Naive thymus-derived CD4-positive, alpha-beta T cell (primary cell): ENCODE results near the gene TSGA10. TPM values are rescaled to one million over a fixed set of nuclear protein-coding genes. Genes with fewer than 3 reads are reported as not detected.
A peak's percentile ranks its signal among the peaks of the same experiment; 100 is the strongest.

Experiments
- ATAC-seq: fragments of 150-1000 bp; cut with Tn5 transposase; 2 replicates; pipeline ENCODE4 v1.10.0; 2021; ENCODE audit warnings: mild to moderate bottlenecking, moderate library complexity
- CTCF ChIA-PET: fragments of 350-600 bp; sonication (Branson Sonifier 250); formaldehyde crosslinking; loops from one replicate; lab custom pipeline; 2021; ENCODE audit warnings: antibody characterized with exemption; lab: Charles Lee
- POLR2A ChIA-PET: fragments of 350-600 bp; sonication (Branson Sonifier 250); formaldehyde crosslinking; loops from one replicate; lab custom pipeline; 2021; ENCODE audit warnings: antibody characterized with exemption, inconsistent platforms; lab: Charles Lee
- DNase-seq, 9 donors: peaks; one replicate each; pipeline versions ENCODE4 v3.0.0 to v3.0.0-alpha.2; 2020 to 2022; ENCODE audit warnings: mixed read lengths in 1 of 9
- H3K27ac ChIP-seq: one replicate; pipeline ENCODE4 v1.7.0; 2013; ENCODE audit warnings: mild to moderate bottlenecking, low read depth, low read length, moderate library complexity
- H3K27me3 ChIP-seq, 2 donors: one replicate each; pipeline ENCODE4 v1.7.0; 2013; ENCODE audit warnings: low read length in 2 of 2, mild to moderate bottlenecking in 2 of 2, moderate library complexity in 2 of 2; ENCODE audit not compliant: control insufficient read depth in 2 of 2, insufficient read depth in 2 of 2
- H3K36me3 ChIP-seq, 3 experiments: 1 replicate in 2 of 3; 2 replicates in 1 of 3; pipeline ENCODE4 v1.7.0; 2013; ENCODE audit warnings: low read length in 3 of 3, mild to moderate bottlenecking in 3 of 3, moderate library complexity in 1 of 3; ENCODE audit not compliant: insufficient read depth in 3 of 3, control insufficient read depth in 2 of 3
- H3K4me1 ChIP-seq, 2 donors: one replicate each; pipeline ENCODE4 v1.7.0; 2013; ENCODE audit warnings: low read length in 2 of 2, mild to moderate bottlenecking in 2 of 2, moderate library complexity in 1 of 2; ENCODE audit not compliant: control insufficient read depth in 2 of 2, insufficient read depth in 2 of 2
- H3K4me3 ChIP-seq: 2 replicates; pipeline ENCODE4 v1.7.0; 2013; ENCODE audit warnings: mild to moderate bottlenecking, low read length
- H3K9me3 ChIP-seq, 3 experiments: 1 replicate in 2 of 3; 2 replicates in 1 of 3; pipeline ENCODE4 v1.7.0; 2013; ENCODE audit warnings: low read length in 3 of 3; ENCODE audit not compliant: control insufficient read depth in 2 of 3
- H3K27ac Mint-ChIP-seq, 9 donors: one replicate each; pipeline ENCODE4 v1.8.0; 2020 to 2022; ENCODE audit warnings: mixed read lengths in 9 of 9, mild to moderate bottlenecking in 8 of 9, moderate library complexity in 5 of 9, inconsistent platforms in 2 of 9
- H3K27me3 Mint-ChIP-seq, 5 donors: one replicate each; pipeline ENCODE4 v1.8.0; 2021 to 2022; ENCODE audit warnings: mixed read lengths in 5 of 5, mild to moderate bottlenecking in 1 of 5
- H3K36me3 Mint-ChIP-seq, 5 donors: one replicate each; pipeline ENCODE4 v1.8.0; 2020 to 2022; ENCODE audit warnings: mixed read lengths in 5 of 5, mild to moderate bottlenecking in 3 of 5, inconsistent platforms in 1 of 5
- H3K4me1 Mint-ChIP-seq, 7 donors: one replicate each; pipeline ENCODE4 v1.8.0; 2020 to 2022; ENCODE audit warnings: mixed read lengths in 7 of 7, mild to moderate bottlenecking in 3 of 7, inconsistent platforms in 1 of 7
- H3K4me3 Mint-ChIP-seq, 10 donors: one replicate each; pipeline ENCODE4 v1.8.0; 2020 to 2022; ENCODE audit warnings: mild to moderate bottlenecking in 10 of 10, mixed read lengths in 10 of 10, moderate library complexity in 6 of 10, inconsistent platforms in 2 of 10
- H3K9me3 Mint-ChIP-seq, 11 donors: one replicate each; pipeline ENCODE4 v1.8.0; 2020 to 2022; ENCODE audit warnings: mixed read lengths in 11 of 11, mild to moderate bottlenecking in 4 of 11, inconsistent platforms in 1 of 11, moderate library complexity in 1 of 11
- intact Hi-C, 2 donors: fragments of 100-400 bp; cut with micrococcal nuclease; formaldehyde crosslinking; loops; one replicate each; pipeline ENCODE4 v1.15.1; 2023
- polyA plus RNA-seq, 2 donors: library from polyadenylated mRNA; unstranded; fragments of 300-500 nt; fragmentation: Illumina TruSeq; gene quantifications; one replicate each; pipeline ENCODE4 v1.2.3, GENCODE V29; 2021
- total RNA-seq, 6 experiments: library from RNA in 5 of 6; stranded (reverse) in 5 of 6; gene quantifications; 1 replicate in 5 of 6; 2 replicates in 1 of 6; pipeline ENCODE4 v1.2.3 and lab custom pipeline; 2021 to 2026

TSGA10 gene
- total and polyA plus RNA-seq, 7 experiments from 2014 or later, result 3.5 to 31.7 (median 18.6) TPM

DNA sequence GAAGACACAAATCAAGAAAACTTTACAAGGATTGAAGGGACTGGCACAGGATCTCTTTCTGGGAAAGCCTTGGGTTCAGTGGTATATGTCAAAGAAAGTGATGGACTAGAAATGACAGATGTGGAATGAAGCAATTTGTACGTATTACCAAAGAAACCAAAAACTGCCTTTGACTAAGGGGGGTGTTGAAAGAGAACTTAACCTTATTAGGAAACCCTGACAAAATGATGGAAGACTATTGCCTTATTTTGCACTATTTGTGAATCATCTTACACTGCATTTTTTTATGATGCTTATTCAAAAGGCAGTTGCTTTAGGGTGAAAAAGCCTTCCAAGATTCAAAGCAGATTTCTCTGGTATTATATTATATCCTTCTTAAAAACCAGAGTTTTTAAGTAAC, 4.0 kb downstream of the TSGA10 start:
- Histone ChIP-seq H3K4me3 (no peak overlapping the region), H3K27ac (no peak overlapping the region), H3K4me1 (peaks cover 10 to 15% of the 10 kb centered on the region in 2 donors), H3K27me3 (no peaks in the 10 kb centered on the region), H3K9me3 (no peaks in the 10 kb centered on the region), H3K36me3 (peaks cover 0 to 4% (median 0%) of the 10 kb centered on the region in 3 experiments)
- H3K9me3 Mint-ChIP-seq, result no peaks in the 10 kb centered on the region
- intact Hi-C loops, result loop anchor here (10.0 kb wide), 5 partner anchors 344 to 1486 kb away; partner anchors contain the start of genes ACTR1B (in 1 of the 2), C2orf92 (in 1 of the 2), COA5 (in 1 of the 2) and INPP4A (in 1 of the 2)
- H3K27me3 Mint-ChIP-seq, result no peaks in the 10 kb centered on the region
- H3K4me3 Mint-ChIP-seq, result no peak overlapping the region
- H3K4me1 Mint-ChIP-seq, result peaks cover 7 to 22% (median 16%) of the 10 kb centered on the region in 7 donors
- H3K27ac Mint-ChIP-seq, result no peak overlapping the region
- CTCF ChIA-PET, result no interaction called here
- ATAC-seq, result no peak
- POLR2A ChIA-PET, result interaction anchor here (5.7 kb wide), 1 partner anchor 9 kb away, joined by 101 read pairs; the partner anchor contains the start of gene C2orf15
- peaks cover 4 to 9% (median 6%) of the 10 kb centered on the region in 5 donors for H3K36me3 Mint-ChIP-seq
- no peak for DNase-seq

DNA sequence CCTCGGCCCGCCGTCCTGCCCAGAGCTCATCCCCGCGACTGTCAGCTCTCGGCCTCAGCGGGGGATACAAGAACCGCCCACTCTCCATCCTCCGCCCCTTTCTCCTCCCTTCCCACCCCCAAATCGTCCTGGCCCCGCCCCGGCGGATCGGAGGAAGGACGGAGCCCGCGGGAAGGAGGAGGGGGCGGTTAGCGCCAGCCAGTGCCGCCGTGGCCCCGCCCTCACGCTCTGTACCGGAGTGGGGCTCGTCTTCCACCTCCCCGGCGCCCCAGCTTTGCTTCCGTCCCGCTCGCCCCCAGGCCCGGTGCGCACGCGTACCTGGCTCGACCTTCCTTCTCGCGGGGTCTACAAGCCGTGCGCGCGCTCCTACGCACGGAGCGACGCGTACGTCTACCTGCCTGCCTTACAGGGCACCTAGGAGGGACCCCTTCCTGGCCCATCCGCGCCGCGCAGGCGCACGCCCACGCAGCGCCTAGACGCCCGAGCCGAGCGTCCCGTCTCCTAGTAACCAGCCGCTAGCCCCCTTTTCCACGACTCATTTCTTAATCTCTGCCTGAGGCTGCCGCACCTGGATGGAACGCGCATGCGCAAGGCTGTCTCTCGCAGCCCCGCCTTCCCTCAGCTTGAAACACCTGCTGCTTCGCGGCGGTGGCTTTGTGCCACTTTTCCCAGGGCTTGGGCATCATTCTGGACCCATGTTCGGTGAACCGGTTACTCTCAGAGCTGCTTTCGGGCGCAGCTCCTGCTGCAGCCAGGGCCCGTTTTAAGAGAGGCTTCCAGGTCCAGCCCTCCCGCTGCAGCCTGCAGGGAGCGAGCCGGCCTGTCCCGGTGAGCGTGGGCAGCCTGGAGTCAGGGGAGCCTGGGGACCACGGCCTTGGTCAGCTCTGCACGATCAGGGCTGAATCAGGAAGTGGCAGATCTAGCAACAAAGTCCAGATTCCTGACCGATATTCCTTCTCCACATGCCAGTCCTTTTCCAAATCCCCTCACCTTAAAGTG, 13.3 kb downstream of the TSGA10 start, which contains the start of gene C2orf15:
Gene C2orf15, plus strand, starts transcription at position 598 of the 999 bp plus-strand sequence. CDS start 8,852 bp downstream, outside the sequence.
- Histone ChIP-seq H3K27me3 (no peaks in the 10 kb centered on the region), H3K4me1 (peaks cover 13% of the 10 kb centered on the region in 2 donors), H3K4me3 (peak within 1 kb of the TSS; percentile 97), H3K9me3 (no peaks in the 10 kb centered on the region), H3K36me3 (no peaks in the 10 kb centered on the region), H3K27ac (peak within 1 kb of the TSS; percentile 82)
- peaks cover 0 to 31% (median 25%) of the 10 kb centered on the region in 7 donors for H3K4me1 Mint-ChIP-seq
- H3K27me3 Mint-ChIP-seq, result peaks cover 0 to 41% (median 0%) of the 10 kb centered on the region in 5 donors
- DNase-seq (peak; percentile 89 to 98 (median 96)), ATAC-seq (peak; percentile 95)
- intact Hi-C loops, result loop anchor here (1.0 to 10.0 kb wide), 11 partner anchors 13 to 1145 kb away; partner anchors contain the start of genes LIPT1 (in 2 of the 2), MITD1 (in 2 of the 2), MRPL30 (in 2 of the 2) and TSGA10 (in 2 of the 2)
- peak within 1 kb of the TSS; percentile 90 to 99 (median 97) for H3K4me3 Mint-ChIP-seq
- peak within 1 kb of the TSS; percentile 92 to 99 (median 98) for H3K27ac Mint-ChIP-seq
- CTCF ChIA-PET, result interaction anchor here (0.5 to 0.6 kb wide), 2 partner anchors 14 to 305 kb away, joined by 3 to 4 read pairs; no protein-coding TSS in a partner anchor
- peaks cover 0 to 25% (median 13%) of the 10 kb centered on the region in 5 donors for H3K36me3 Mint-ChIP-seq
- POLR2A ChIA-PET, result interaction anchor here (0.6 to 4.7 kb wide), 19 partner anchors 12 to 1151 kb away, joined by 3 to 101 read pairs (median 4); partner anchors contain the start of genes EIF5B, LIPT1, MITD1 and MRPL30
- peaks cover 0 to 24% (median 6%) of the 10 kb centered on the region in 11 donors for H3K9me3 Mint-ChIP-seq

DNA sequence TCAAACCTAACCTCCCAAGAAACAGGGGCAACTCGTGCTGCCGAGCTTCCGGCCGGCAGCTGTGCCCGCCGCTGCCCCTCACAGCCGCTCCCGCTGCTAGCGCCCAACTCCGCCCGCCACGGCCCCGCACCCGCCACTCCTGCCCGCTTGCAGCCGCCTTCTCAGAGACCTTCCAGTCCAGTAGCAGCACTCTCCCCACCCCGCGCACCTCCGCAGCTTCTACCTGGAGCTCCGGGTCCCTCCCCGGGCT, 14.0 kb downstream of the TSGA10 start:
- peak overlapping the region; percentile 92 to 99 (median 98) for H3K27ac Mint-ChIP-seq
- no peak for DNase-seq
- H3K4me3 Mint-ChIP-seq, result peak overlapping the region; percentile 90 to 99 (median 97)
- peaks cover 0 to 41% (median 0%) of the 10 kb centered on the region in 5 donors for H3K27me3 Mint-ChIP-seq
- intact Hi-C loops, result loop anchor here (1.0 to 10.0 kb wide), 11 partner anchors 14 to 1144 kb away; partner anchors contain the start of genes LIPT1 (in 2 of the 2), MITD1 (in 2 of the 2), MRPL30 (in 2 of the 2) and TSGA10 (in 2 of the 2)
- Histone ChIP-seq H3K4me3 (peak overlapping the region; percentile 97), H3K27ac (peak overlapping the region; percentile 82), H3K4me1 (peaks cover 13% of the 10 kb centered on the region in 2 donors), H3K36me3 (no peaks in the 10 kb centered on the region), H3K27me3 (no peaks in the 10 kb centered on the region), H3K9me3 (no peaks in the 10 kb centered on the region)
- peaks cover 0 to 25% (median 18%) of the 10 kb centered on the region in 5 donors for H3K36me3 Mint-ChIP-seq
- H3K9me3 Mint-ChIP-seq, result peaks cover 0 to 28% (median 6%) of the 10 kb centered on the region in 11 donors
- H3K4me1 Mint-ChIP-seq, result peaks cover 0 to 31% (median 25%) of the 10 kb centered on the region in 7 donors
- CTCF ChIA-PET, result interaction anchor here (0.5 to 0.6 kb wide), 2 partner anchors 14 to 304 kb away, joined by 3 to 4 read pairs; no protein-coding TSS in a partner anchor
- POLR2A ChIA-PET, result interaction anchor here (0.7 to 4.7 kb wide), 15 partner anchors 13 to 370 kb away, joined by 3 to 101 read pairs (median 5); partner anchors contain the start of genes EIF5B, LIPT1, MITD1 and MRPL30
- ATAC-seq, result no peak

DNA sequence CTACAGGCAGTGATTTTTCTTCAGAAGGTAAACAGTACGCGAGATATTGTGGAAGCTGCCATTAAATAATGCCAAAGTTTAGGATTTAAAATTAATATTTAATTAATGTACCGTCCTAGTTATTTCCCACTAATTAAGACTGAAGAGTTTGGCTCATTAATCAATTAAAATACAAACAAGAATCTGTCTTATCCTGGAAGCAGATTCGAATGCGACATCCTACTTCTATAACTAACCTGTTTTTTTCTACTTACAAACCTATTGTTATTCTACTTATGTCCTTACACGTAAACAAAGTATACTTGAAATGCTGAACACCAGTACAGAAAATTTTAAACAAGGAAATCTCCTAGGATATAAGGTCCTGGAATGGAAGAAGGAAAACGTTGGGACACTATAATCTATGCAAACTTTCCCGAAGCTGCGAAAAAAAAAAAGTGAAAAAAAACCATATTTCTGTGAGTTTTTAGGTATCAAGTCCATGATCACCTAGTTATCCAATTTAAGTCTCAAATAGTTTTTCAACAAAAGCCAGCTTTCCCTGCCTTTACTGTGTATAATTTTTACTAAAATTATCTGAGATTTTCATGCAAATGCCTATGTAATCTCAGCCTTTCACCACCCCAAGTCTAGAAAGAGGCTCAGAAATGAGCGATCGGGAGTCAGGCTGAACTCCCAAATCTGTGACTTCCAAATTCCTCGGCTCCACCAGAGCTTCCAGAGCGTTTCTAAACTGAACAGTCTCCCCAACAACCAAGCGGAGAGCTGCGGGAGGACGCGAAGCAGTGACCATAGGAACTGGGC, 14.5 kb downstream of the TSGA10 start:
- H3K9me3 ChIP-seq, result no peaks in the 10 kb centered on the region
- POLR2A ChIA-PET, result interaction anchor here (0.7 to 4.7 kb wide), 14 partner anchors 13 to 369 kb away, joined by 3 to 101 read pairs (median 5); partner anchors contain the start of genes EIF5B, LIPT1, MITD1 and MRPL30
- ATAC-seq (no peak), DNase-seq (no peak)
- peaks cover 0 to 24% (median 20%) of the 10 kb centered on the region in 5 donors for H3K36me3 Mint-ChIP-seq
- H3K27me3 ChIP-seq, result no peaks in the 10 kb centered on the region
- peaks cover 0 to 32% (median 6%) of the 10 kb centered on the region in 11 donors for H3K9me3 Mint-ChIP-seq
- H3K4me3 ChIP-seq, result peak overlapping the region; percentile 97
- H3K4me1 ChIP-seq, result peaks cover 13% of the 10 kb centered on the region in 2 donors
- intact Hi-C loops, result loop anchor here in 1 of 2 donors (2.0 to 10.0 kb wide), 6 partner anchors 23 to 535 kb away; partner anchors contain the start of genes COA5, MGAT4A and UNC50
- H3K4me1 Mint-ChIP-seq, result peaks cover 0 to 31% (median 25%) of the 10 kb centered on the region in 7 donors
- H3K27ac Mint-ChIP-seq, result peak overlapping the region; percentile 92 to 99 (median 98)
- CTCF ChIA-PET, result interaction anchor here (0.5 kb wide), 1 partner anchor 303 kb away, joined by 4 read pairs; no protein-coding TSS in a partner anchor
- peak overlapping the region; percentile 90 to 99 (median 97) for H3K4me3 Mint-ChIP-seq
- H3K27me3 Mint-ChIP-seq, result peaks cover 0 to 41% (median 0%) of the 10 kb centered on the region in 5 donors
- no peaks in the 10 kb centered on the region for H3K36me3 ChIP-seq
- H3K27ac ChIP-seq, result peak overlapping the region; percentile 82

DNA sequence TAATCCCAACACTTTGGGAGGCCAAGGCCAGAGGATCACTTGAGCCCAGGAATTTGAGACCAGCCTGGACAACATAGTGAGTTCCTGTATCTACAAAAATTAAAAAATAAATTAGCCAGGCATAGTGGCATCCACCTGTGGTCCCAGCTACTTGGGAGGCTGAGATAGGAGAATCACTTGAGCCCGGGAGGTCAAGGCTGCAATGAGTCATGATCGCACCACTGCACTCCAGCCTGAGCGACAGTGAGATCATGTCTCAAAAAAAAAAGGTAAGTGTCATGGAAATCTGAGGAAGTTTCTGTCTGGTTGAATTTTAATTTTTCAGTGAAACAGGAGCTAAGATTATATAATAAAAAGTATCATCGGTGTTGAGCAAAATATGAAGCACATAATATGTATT, 15.7 kb downstream of the TSGA10 start:
- H3K4me3 Mint-ChIP-seq, result peak overlapping the region in 4 of 10 donors; percentile 1 to 92 (median 37)
- peaks cover 0 to 31% (median 25%) of the 10 kb centered on the region in 7 donors for H3K4me1 Mint-ChIP-seq
- H3K27ac Mint-ChIP-seq, result peak overlapping the region in 1 of 9 donors; percentile 57
- Histone ChIP-seq H3K4me3 (no peak overlapping the region), H3K4me1 (peaks cover 13% of the 10 kb centered on the region in 2 donors), H3K9me3 (no peaks in the 10 kb centered on the region), H3K27me3 (no peaks in the 10 kb centered on the region), H3K36me3 (no peaks in the 10 kb centered on the region), H3K27ac (no peak overlapping the region)
- no peak for DNase-seq
- CTCF ChIA-PET, result no interaction called here
- POLR2A ChIA-PET, result no interaction called here
- peaks cover 3 to 42% (median 14%) of the 10 kb centered on the region in 11 donors for H3K9me3 Mint-ChIP-seq
- peaks cover 4 to 31% (median 23%) of the 10 kb centered on the region in 5 donors for H3K36me3 Mint-ChIP-seq
- no peak for ATAC-seq
- intact Hi-C loops, result no loop called here
- peaks cover 0 to 44% (median 0%) of the 10 kb centered on the region in 5 donors for H3K27me3 Mint-ChIP-seq
